Activated T-cell treated with anti-CD3 and anti-CD28 coated beads, Interleukin-2, amount 50 U/mL, for 24 hours (primary cell): ENCODE measurements around the gene INMT.

Experiments
- DNase-seq: peaks from one replicate; pipeline ENCODE4 v3.0.0-alpha.2; 2020
- H3K27ac Mint-ChIP-seq: 2 replicates; pipeline ENCODE4 v1.8.0; 2020; ENCODE audit warnings: mild to moderate bottlenecking, mixed read lengths
- H3K27me3 Mint-ChIP-seq: 2 replicates; pipeline ENCODE4 v1.8.0; 2020; ENCODE audit warnings: mixed read lengths
- H3K36me3 Mint-ChIP-seq: 2 replicates; pipeline ENCODE4 v1.8.0; 2020; ENCODE audit warnings: low read depth, mixed read lengths
- H3K4me1 Mint-ChIP-seq: 2 replicates; pipeline ENCODE4 v1.8.0; 2020; ENCODE audit warnings: low read depth, mixed read lengths
- H3K4me3 Mint-ChIP-seq: 2 replicates; pipeline ENCODE4 v1.8.0; 2020; ENCODE audit warnings: mild to moderate bottlenecking, moderate library complexity, mixed read lengths
- H3K9me3 Mint-ChIP-seq: 2 replicates; pipeline ENCODE4 v1.8.0; 2020; ENCODE audit warnings: mixed read lengths

Gene INMT

GRCh38 chr7:30751696-30752273 lies at the start of gene INMT:
Gene INMT, plus strand, starts transcription at chr7:30752135. Its CDS starts 16 bp downstream, at chr7:30752151.
- DNase-seq = no peak
- no peak within 1 kb of the TSS for H3K4me3 Mint-ChIP-seq
- no peaks in the 10 kb centered on the region for H3K27me3 Mint-ChIP-seq
- H3K36me3 Mint-ChIP-seq = no peaks in the 10 kb centered on the region
- no peaks in the 10 kb centered on the region for H3K4me1 Mint-ChIP-seq
- H3K27ac Mint-ChIP-seq = no peak within 1 kb of the TSS
- H3K9me3 Mint-ChIP-seq = no peaks in the 10 kb centered on the region

GRCh38 chr7:30702200-30702599 lies 49.7 kb upstream of the INMT start:
- Mint-ChIP-seq H3K9me3 (no peaks in the 10 kb centered on the region), H3K36me3 (no peaks in the 10 kb centered on the region), H3K27me3 (no peaks in the 10 kb centered on the region), H3K4me3 (no peak overlapping the region), H3K4me1 (peaks cover 3% of the 10 kb centered on the region), H3K27ac (no peak overlapping the region)
- no peak for DNase-seq

- Mint-ChIP-seq H3K36me3 (no peaks in the 10 kb centered on the region), H3K4me1 (no peaks in the 10 kb centered on the region), H3K9me3 (no peaks in the 10 kb centered on the region), H3K4me3 (no peak overlapping the region), H3K27me3 (no peaks in the 10 kb centered on the region), H3K27ac (no peak overlapping the region)
- DNase-seq = no peak
These were observed 48.2 kb upstream of the INMT start for GRCh38 chr7:30703756-30704155.

- DNase-seq = no peak
- no peaks in the 10 kb centered on the region for H3K4me1 Mint-ChIP-seq
- H3K36me3 Mint-ChIP-seq = no peaks in the 10 kb centered on the region
- no peaks in the 10 kb centered on the region for H3K27me3 Mint-ChIP-seq
- no peaks in the 10 kb centered on the region for H3K9me3 Mint-ChIP-seq
- H3K27ac Mint-ChIP-seq = no peak overlapping the region
- H3K4me3 Mint-ChIP-seq = no peak overlapping the region
These were observed 46.9 kb upstream of the INMT start for GRCh38 chr7:30705008-30705407.

- H3K36me3 Mint-ChIP-seq = no peaks in the 10 kb centered on the region
- no peaks in the 10 kb centered on the region for H3K27me3 Mint-ChIP-seq
- no peaks in the 10 kb centered on the region for H3K9me3 Mint-ChIP-seq
- H3K27ac Mint-ChIP-seq = no peak overlapping the region
- no peak for DNase-seq
- H3K4me1 Mint-ChIP-seq = no peaks in the 10 kb centered on the region
- H3K4me3 Mint-ChIP-seq = no peak overlapping the region
These were observed 46.3 kb upstream of the INMT start for GRCh38 chr7:30705596-30705995.

GRCh38 chr7:30706316-30706715 lies 45.6 kb upstream of the INMT start:
- no peak overlapping the region for H3K4me3 Mint-ChIP-seq
- no peak overlapping the region for H3K27ac Mint-ChIP-seq
- H3K36me3 Mint-ChIP-seq = no peaks in the 10 kb centered on the region
- H3K4me1 Mint-ChIP-seq = no peaks in the 10 kb centered on the region
- no peak for DNase-seq
- no peaks in the 10 kb centered on the region for H3K9me3 Mint-ChIP-seq
- H3K27me3 Mint-ChIP-seq = no peaks in the 10 kb centered on the region

GRCh38 chr7:30706908-30707307 lies 45.0 kb upstream of the INMT start:
- DNase-seq = no peak
- no peaks in the 10 kb centered on the region for H3K27me3 Mint-ChIP-seq
- no peak overlapping the region for H3K4me3 Mint-ChIP-seq
- no peaks in the 10 kb centered on the region for H3K9me3 Mint-ChIP-seq
- no peaks in the 10 kb centered on the region for H3K4me1 Mint-ChIP-seq
- H3K27ac Mint-ChIP-seq = no peak overlapping the region
- no peaks in the 10 kb centered on the region for H3K36me3 Mint-ChIP-seq

- Mint-ChIP-seq H3K9me3 (no peaks in the 10 kb centered on the region), H3K36me3 (no peaks in the 10 kb centered on the region), H3K4me3 (no peak overlapping the region)
These were observed 44.3 kb upstream of the INMT start for GRCh38 chr7:30707391-30708357.

GRCh38 chr7:30708412-30708811 lies 43.5 kb upstream of the INMT start:
- Mint-ChIP-seq H3K27me3 (no peaks in the 10 kb centered on the region), H3K27ac (no peak overlapping the region), H3K4me3 (no peak overlapping the region), H3K4me1 (no peaks in the 10 kb centered on the region), H3K9me3 (no peaks in the 10 kb centered on the region), H3K36me3 (no peaks in the 10 kb centered on the region)
- no peak for DNase-seq

More at GRCh38 chr7:30707391-30708357, 44.3 kb upstream of the INMT start:
- Mint-ChIP-seq H3K4me1 (no peaks in the 10 kb centered on the region), H3K27ac (no peak overlapping the region), H3K27me3 (no peaks in the 10 kb centered on the region)
- DNase-seq = no peak

GRCh38 chr7:30708983-30709382 lies 43.0 kb upstream of the INMT start:
- no peak for DNase-seq
- Mint-ChIP-seq H3K9me3 (no peaks in the 10 kb centered on the region), H3K27me3 (no peaks in the 10 kb centered on the region), H3K4me1 (no peaks in the 10 kb centered on the region), H3K36me3 (no peaks in the 10 kb centered on the region), H3K27ac (no peak overlapping the region), H3K4me3 (no peak overlapping the region)

- no peaks in the 10 kb centered on the region for H3K4me1 Mint-ChIP-seq
- no peak overlapping the region for H3K4me3 Mint-ChIP-seq
- DNase-seq = no peak
- no peaks in the 10 kb centered on the region for H3K9me3 Mint-ChIP-seq
- no peaks in the 10 kb centered on the region for H3K36me3 Mint-ChIP-seq
- H3K27me3 Mint-ChIP-seq = no peaks in the 10 kb centered on the region
- H3K27ac Mint-ChIP-seq = no peak overlapping the region
These were observed 42.4 kb upstream of the INMT start for GRCh38 chr7:30709549-30709948.

GRCh38 chr7:30710669-30711068 lies 41.3 kb upstream of the INMT start:
- DNase-seq = no peak
- H3K4me1 Mint-ChIP-seq = no peaks in the 10 kb centered on the region
- H3K4me3 Mint-ChIP-seq = no peak overlapping the region
- H3K36me3 Mint-ChIP-seq = no peaks in the 10 kb centered on the region
- no peak overlapping the region for H3K27ac Mint-ChIP-seq
- H3K27me3 Mint-ChIP-seq = no peaks in the 10 kb centered on the region
- H3K9me3 Mint-ChIP-seq = no peaks in the 10 kb centered on the region

GRCh38 chr7:30713392-30713791 lies 38.5 kb upstream of the INMT start:
- peaks cover 13% of the 10 kb centered on the region for H3K9me3 Mint-ChIP-seq

GRCh38 chr7:30714129-30714528 lies 37.8 kb upstream of the INMT start:
- Mint-ChIP-seq H3K4me1 (no peaks in the 10 kb centered on the region), H3K36me3 (peaks cover 22% of the 10 kb centered on the region), H3K4me3 (no peak overlapping the region), H3K9me3 (peaks cover 18% of the 10 kb centered on the region), H3K27ac (no peak overlapping the region), H3K27me3 (no peaks in the 10 kb centered on the region)
- DNase-seq = no peak

More at GRCh38 chr7:30713392-30713791, 38.5 kb upstream of the INMT start:
- no peak for DNase-seq
- Mint-ChIP-seq H3K4me3 (no peak overlapping the region), H3K27me3 (no peaks in the 10 kb centered on the region), H3K36me3 (peaks cover 14% of the 10 kb centered on the region), H3K27ac (no peak overlapping the region), H3K4me1 (no peaks in the 10 kb centered on the region)

- H3K36me3 Mint-ChIP-seq = peaks cover 32% of the 10 kb centered on the region
- H3K4me3 Mint-ChIP-seq = no peak overlapping the region
- no peak overlapping the region for H3K27ac Mint-ChIP-seq
- H3K27me3 Mint-ChIP-seq = no peaks in the 10 kb centered on the region
- H3K9me3 Mint-ChIP-seq = peaks cover 25% of the 10 kb centered on the region
- DNase-seq = no peak
- H3K4me1 Mint-ChIP-seq = no peaks in the 10 kb centered on the region
These were observed 34.8 kb upstream of the INMT start for GRCh38 chr7:30717181-30717580.
